IMR-90 (cell line): ENCODE data around the gene ZRANB3. TPM values are rescaled to one million over a fixed set of nuclear protein-coding genes. Genes with fewer than 3 reads are reported as not detected.
A peak's percentile ranks its signal among the peaks of the same experiment; 100 is the strongest.

Experiments used
- ATAC-seq: fragments of 200-7000 bp; cut with Tn5 transposase; 2 replicates; pipeline ENCODE4 v1.9.1; 2020; ENCODE audit warnings: low read depth, mild to moderate bottlenecking, moderate library complexity
- BruUV-seq: library from RNA; stranded (reverse); fragments of 400-500 nt; replicated peaks from 2 replicates; lab custom pipeline; 2021; lab: Mats Ljungman, UMichigan
- CTCF ChIA-PET: fragments of 300-600 bp; formaldehyde crosslinking; extraction: SDS; loops from one replicate; lab custom pipeline; 2021; ENCODE audit warnings: antibody characterized with exemption; lab: Yijun Ruan, JAX
- POLR2A ChIA-PET: fragments of 300-600 bp; sonication (Branson Sonifier 250); formaldehyde crosslinking; loops from one replicate; lab custom pipeline; 2022; ENCODE audit warnings: antibody characterized with exemption; ENCODE audit not compliant: unreplicated experiment; lab: Charles Lee
- DNase-seq: peaks from one replicate; pipeline ENCODE4 v3.0.0; 2013
- H2AFZ ChIP-seq: replicated peaks from 2 replicates; pipeline ENCODE3; 2013; ENCODE audit warnings: low read length, mild to moderate bottlenecking; ENCODE audit not compliant: poor library complexity
- H2AK5ac ChIP-seq: 2 replicates; pipeline ENCODE4 v1.6.1; 2013; ENCODE audit warnings: low read depth, low read length, inconsistent platforms
- H2AK9ac ChIP-seq: replicated peaks from 2 replicates; pipeline ENCODE3; 2013; ENCODE audit warnings: mild to moderate bottlenecking, low read depth, low read length, moderate library complexity; ENCODE audit not compliant: poor library complexity
- H2BK120ac ChIP-seq: 2 replicates; pipeline ENCODE4 v1.6.1; 2013; ENCODE audit warnings: low read depth, low read length, inconsistent platforms
- H2BK15ac ChIP-seq: 3 replicates; pipeline ENCODE4 v1.6.1; 2013; ENCODE audit warnings: low read depth, low read length, inconsistent platforms
- H2BK20ac ChIP-seq: 2 replicates; pipeline ENCODE4 v1.6.1; 2013; ENCODE audit warnings: low read depth, mild to moderate bottlenecking, inconsistent platforms, low read length, moderate library complexity
- H2BK5ac ChIP-seq: 2 replicates; pipeline ENCODE4 v1.6.1; 2013; ENCODE audit warnings: mild to moderate bottlenecking, low read depth, low read length, inconsistent platforms; ENCODE audit not compliant: poor library complexity, severe bottlenecking
- H3K14ac ChIP-seq: replicated peaks from 2 replicates; pipeline ENCODE4 v1.6.1; 2013; ENCODE audit warnings: low read depth, low read length, inconsistent platforms
- H3K18ac ChIP-seq: 2 replicates; pipeline ENCODE4 v1.6.1; 2013; ENCODE audit warnings: low read depth, low read length, control low read depth
- H3K23ac ChIP-seq: 2 replicates; pipeline ENCODE4 v1.6.1; 2013; ENCODE audit warnings: low read depth, low read length, inconsistent platforms
- H3K27ac ChIP-seq: 2 replicates; pipeline ENCODE4 v1.5.1; 2013; ENCODE audit warnings: mild to moderate bottlenecking, control low read depth, low read length; ENCODE audit not compliant: insufficient read depth
- H3K27me3 ChIP-seq: 2 replicates; pipeline ENCODE4 v1.6.1; 2013; ENCODE audit warnings: low read length; ENCODE audit not compliant: control insufficient read depth, insufficient read depth
- H3K36me3 ChIP-seq: 2 replicates; pipeline ENCODE4 v1.6.1; 2013; ENCODE audit warnings: low read length, mixed read lengths; ENCODE audit not compliant: control insufficient read depth, insufficient read depth
- H3K4ac ChIP-seq: 2 replicates; pipeline ENCODE4 v1.6.1; 2013; ENCODE audit warnings: low read depth, low read length, inconsistent platforms
- H3K4me1 ChIP-seq: 2 replicates; pipeline ENCODE4 v1.6.1; 2013; ENCODE audit warnings: low read length, mixed read lengths; ENCODE audit not compliant: control insufficient read depth, insufficient read depth
- H3K4me2 ChIP-seq: 2 replicates; pipeline ENCODE4 v1.6.1; 2013; ENCODE audit warnings: low read depth, mild to moderate bottlenecking, control low read depth, low read length, moderate library complexity
- H3K4me3 ChIP-seq: 2 replicates; pipeline ENCODE4 v1.5.1; 2013; ENCODE audit warnings: low read depth, mild to moderate bottlenecking, control low read depth, low read length, moderate library complexity; ENCODE audit not compliant: insufficient read depth
- H3K56ac ChIP-seq: 2 replicates; pipeline ENCODE4 v1.6.1; 2013; ENCODE audit warnings: low read length, inconsistent platforms; ENCODE audit not compliant: insufficient read depth; ENCODE audit errors: extremely low read depth
- H3K79me1 ChIP-seq, 2 experiments: 2 replicates each; pipeline ENCODE4 v1.6.1; 2013; ENCODE audit warnings: low read length in 2 of 2, inconsistent platforms in 1 of 2, low read depth in 1 of 2
- H3K9ac ChIP-seq: 2 replicates; pipeline ENCODE4 v1.6.1; 2013; ENCODE audit warnings: low read depth, low read length, control low read depth
- H3K9me1 ChIP-seq: 2 replicates; pipeline ENCODE4 v1.6.1; 2013; ENCODE audit warnings: low read length, inconsistent platforms; ENCODE audit not compliant: insufficient read depth
- H3K9me3 ChIP-seq: 2 replicates; pipeline ENCODE4 v1.6.1; 2013; ENCODE audit warnings: low read length; ENCODE audit not compliant: control insufficient read depth, insufficient read depth
- H4K20me1 ChIP-seq: 2 replicates; pipeline ENCODE4 v1.6.1; 2013; ENCODE audit warnings: low read length, inconsistent platforms; ENCODE audit not compliant: insufficient read depth
- H4K5ac ChIP-seq: 2 replicates; pipeline ENCODE4 v1.6.1; 2013; ENCODE audit warnings: mild to moderate bottlenecking, low read depth, low read length, control low read depth
- H4K8ac ChIP-seq, 2 experiments: 2 replicates each; pipeline ENCODE4 v1.6.1; 2013; ENCODE audit warnings: low read depth in 2 of 2, low read length in 2 of 2, control low read depth in 1 of 2, inconsistent platforms in 1 of 2
- H4K91ac ChIP-seq: 2 replicates; pipeline ENCODE4 v1.6.1; 2013; ENCODE audit warnings: low read depth, low read length, inconsistent platforms; ENCODE audit not compliant: insufficient read depth
- CEBPB ChIP-seq: IDR thresholded peaks from 2 replicates; pipeline ENCODE4 v1.6.1; 2012; ENCODE audit warnings: low read depth, low read length, improper control_type of control experiment
- MAFK ChIP-seq: IDR thresholded peaks from 2 replicates; pipeline ENCODE4 v1.6.1; 2012; ENCODE audit warnings: low read depth, low read length, improper control_type of control experiment
- WGBS, 2 experiments: methylation state at CpG; one replicate each; pipeline versions ENCODE4 v1.1.5 to v1.1.7; 2013; ENCODE audit warnings: missing lambda C conversion rate in 2 of 2; ENCODE audit not compliant: insufficient read length in 1 of 2; ENCODE audit errors: extremely low coverage in 2 of 2; 5-methylcytosine and 5-hydroxymethylcytosine counted together
- dilution Hi-C: fragments of 300-500 bp; cut with HindIII; formaldehyde crosslinking; loops from one replicate; pipeline ENCODE4 v1.14.3; 2018; ENCODE audit warnings: low sequenced_read_pairs; ENCODE audit not compliant: unreplicated experiment
- in situ Hi-C: fragments of 300-500 bp; cut with MboI; formaldehyde crosslinking; loops from 3 replicates; pipeline ENCODE4 v1.14.3; 2019; ENCODE audit warnings: low sequenced_read_pairs, inconsistent platforms, mixed read lengths
- intact Hi-C: fragments of 100-400 bp; cut with micrococcal nuclease; formaldehyde crosslinking; loops from 2 replicates; pipeline ENCODE4 v1.10.0; 2022
- polyA plus RNA-seq, 3 experiments: library from polyadenylated mRNA; depleted of rRNA; stranded (reverse); fragments of >200 nt; gene quantifications; 2 replicates each; pipeline ENCODE4 v1.2.3, GENCODE V29; 2012; ENCODE audit warnings: low replicate concordance in 1 of 3
- total RNA-seq: library from RNA; depleted of rRNA; stranded (reverse); fragments of >200 nt; gene quantifications from 2 replicates; pipeline ENCODE4 v1.2.3, GENCODE V29; 2012

ZRANB3 gene
- total and polyA plus RNA-seq, 2 of the 4 experiments (the other 2 are of a cell fraction): 3.4 to 9.3 TPM

GRCh38 chr2:135422898-135423297 lies 108.1 kb downstream of the ZRANB3 start:
- Histone ChIP-seq H3K4me2 (no peak overlapping the region), H3K9me1 (no peaks in the 10 kb centered on the region), H4K5ac (no peak overlapping the region), H2AK5ac (no peak overlapping the region), H4K91ac (no peak overlapping the region), H2AFZ (no peak overlapping the region), H3K79me1 (no peaks in the 10 kb centered on the region), H2BK15ac (no peak overlapping the region), H3K56ac (no peak overlapping the region), H3K9ac (no peak overlapping the region), H2BK120ac (no peak overlapping the region), H4K8ac (no peak overlapping the region), H3K36me3 (no peaks in the 10 kb centered on the region), H3K9me3 (no peaks in the 10 kb centered on the region), H3K27ac (no peak overlapping the region), H3K14ac (no peak overlapping the region), H3K18ac (no peak overlapping the region), H4K20me1 (no peaks in the 10 kb centered on the region), H3K4me3 (no peak overlapping the region), H3K4ac (no peak overlapping the region), H3K23ac (no peak overlapping the region), H3K27me3 (no peaks in the 10 kb centered on the region), H3K4me1 (no peaks in the 10 kb centered on the region), H2BK20ac (no peak overlapping the region), H2BK5ac (no peak overlapping the region), H2AK9ac (no peak overlapping the region)
- no CpG with 5 or more reads among the region's 3 CpGs for WGBS, 2 experiments
- intact Hi-C loops: no loop called here
- dilution Hi-C loops: no loop called here
- TF ChIP-seq MAFK (peak; percentile 78), CEBPB (no peak)
- ChIA-PET CTCF (no interaction called here), POLR2A (no interaction called here)
- BruUV-seq: no TSS peak
- in situ Hi-C loops: no loop called here
- ATAC-seq (no peak), DNase-seq (no peak)
